SK-N-SH treated with all-trans-retinoic acid at 6 μM for 48 hours (cell line): ENCODE data around the gene TMEM132C.

Source experiments
- ATAC-seq: fragments of 200-7000 bp; cut with Tn5 transposase; 3 replicates; pipeline ENCODE4 v1.9.1; 2020; ENCODE audit warnings: mild to moderate bottlenecking, moderate library complexity
- ARNTL ChIP-seq: fragments of 450-650 bp; formaldehyde crosslinking; IDR thresholded peaks from 2 replicates; pipeline ENCODE4 v1.5.0; 2020; ENCODE audit warnings: low read depth, mild to moderate bottlenecking, moderate library complexity, borderline replicate concordance
- CREB5 ChIP-seq: fragments of 250-450 bp; sonication (Bioruptor Pico); IDR thresholded peaks from 2 replicates; pipeline ENCODE4 v1.5.1; 2020; ENCODE audit warnings: low read depth, mild to moderate bottlenecking, moderate library complexity
- CSDC2 ChIP-seq: fragments of 250-450 bp; sonication (Bioruptor Pico); IDR thresholded peaks from 2 replicates; pipeline ENCODE4 v1.5.0; 2020; ENCODE audit warnings: mild to moderate bottlenecking, moderate library complexity
- CSRNP3 ChIP-seq: fragments of 250-450 bp; sonication (Bioruptor Pico); IDR thresholded peaks from 2 replicates; pipeline ENCODE4 v1.5.1; 2021; ENCODE audit warnings: mild to moderate bottlenecking, moderate library complexity
- ESRRG ChIP-seq: fragments of 250-450 bp; sonication (Bioruptor Pico); IDR thresholded peaks from 2 replicates; pipeline ENCODE4 v1.6.1; 2021; ENCODE audit warnings: mild to moderate bottlenecking
- GLIS3 ChIP-seq: fragments of 250-450 bp; sonication (Bioruptor Pico); IDR thresholded peaks from 2 replicates; pipeline ENCODE4 v1.5.0; 2020; ENCODE audit warnings: mild to moderate bottlenecking, moderate library complexity
- ISL1 ChIP-seq: fragments of 250-450 bp; sonication (Bioruptor Pico); IDR thresholded peaks from 2 replicates; pipeline ENCODE4 v2.1.2; 2022; ENCODE audit warnings: mild to moderate bottlenecking, moderate library complexity
- OSR1 ChIP-seq: fragments of 250-450 bp; sonication (Bioruptor Pico); IDR thresholded peaks from 2 replicates; pipeline ENCODE4 v1.8.0; 2022; ENCODE audit warnings: moderate library complexity, mild to moderate bottlenecking, inconsistent platforms
- PATZ1 ChIP-seq: fragments of 250-450 bp; sonication (Bioruptor Pico); IDR thresholded peaks from 2 replicates; pipeline ENCODE4 v1.8.0; 2020; ENCODE audit warnings: mild to moderate bottlenecking, moderate library complexity, borderline replicate concordance
- PPARA ChIP-seq: fragments of 250-450 bp; sonication (Bioruptor Pico); IDR thresholded peaks from 2 replicates; pipeline ENCODE4 v1.5.0; 2020; ENCODE audit warnings: mild to moderate bottlenecking, borderline replicate concordance
- SNAI2 ChIP-seq: fragments of 250-450 bp; sonication (Bioruptor Pico); IDR thresholded peaks from 2 replicates; pipeline ENCODE4 v1.5.0; 2020; ENCODE audit warnings: mild to moderate bottlenecking, moderate library complexity
- TCF4 ChIP-seq: fragments of 250-450 bp; sonication (Bioruptor Pico); IDR thresholded peaks from 2 replicates; pipeline ENCODE4 v1.8.0; 2021; ENCODE audit warnings: mild to moderate bottlenecking, moderate library complexity, borderline replicate concordance
- ZC3H10 ChIP-seq: fragments of 250-450 bp; sonication (Bioruptor Pico); IDR thresholded peaks from 2 replicates; pipeline ENCODE4 v1.5.1; 2021; ENCODE audit warnings: mild to moderate bottlenecking, moderate library complexity
- ZFP3 ChIP-seq: fragments of 250-450 bp; sonication (Bioruptor Pico); IDR thresholded peaks from 2 replicates; pipeline ENCODE4 v1.5.0; 2020; ENCODE audit warnings: mild to moderate bottlenecking, moderate library complexity
- ZFP30 ChIP-seq: fragments of 450-650 bp; formaldehyde crosslinking; IDR thresholded peaks from 2 replicates; pipeline ENCODE4 v1.5.0; 2022; ENCODE audit warnings: mild to moderate bottlenecking, moderate library complexity
- ZNF565 ChIP-seq: fragments of 450-650 bp; formaldehyde crosslinking; conservative IDR thresholded peaks from 2 replicates; pipeline ENCODE4 v1.5.0; 2020; ENCODE audit warnings: low read depth, mild to moderate bottlenecking, moderate library complexity
- ZNF70 ChIP-seq: fragments of 450-650 bp; formaldehyde crosslinking; IDR thresholded peaks from 2 replicates; pipeline ENCODE4 v1.5.0; 2020; ENCODE audit warnings: mild to moderate bottlenecking, moderate library complexity
- TF ChIP-seq, protein P1 (sequence below): fragments of 250-450 bp; sonication (Bioruptor Pico); IDR thresholded peaks from 2 replicates; pipeline ENCODE4 v1.5.0; 2020; ENCODE audit warnings: mild to moderate bottlenecking, moderate library complexity
- TF ChIP-seq, protein P2 (sequence below): fragments of 250-450 bp; sonication (Bioruptor Pico); IDR thresholded peaks from 2 replicates; pipeline ENCODE4 v1.8.0; 2021; ENCODE audit warnings: low read depth, mild to moderate bottlenecking, moderate library complexity, borderline replicate concordance

TMEM132C gene

GRCh38 chr12:128307791-128308190 is 40.8 kb downstream of the TMEM132C start:
- ATAC-seq: no peak
- TF ChIP-seq, protein P1, sequence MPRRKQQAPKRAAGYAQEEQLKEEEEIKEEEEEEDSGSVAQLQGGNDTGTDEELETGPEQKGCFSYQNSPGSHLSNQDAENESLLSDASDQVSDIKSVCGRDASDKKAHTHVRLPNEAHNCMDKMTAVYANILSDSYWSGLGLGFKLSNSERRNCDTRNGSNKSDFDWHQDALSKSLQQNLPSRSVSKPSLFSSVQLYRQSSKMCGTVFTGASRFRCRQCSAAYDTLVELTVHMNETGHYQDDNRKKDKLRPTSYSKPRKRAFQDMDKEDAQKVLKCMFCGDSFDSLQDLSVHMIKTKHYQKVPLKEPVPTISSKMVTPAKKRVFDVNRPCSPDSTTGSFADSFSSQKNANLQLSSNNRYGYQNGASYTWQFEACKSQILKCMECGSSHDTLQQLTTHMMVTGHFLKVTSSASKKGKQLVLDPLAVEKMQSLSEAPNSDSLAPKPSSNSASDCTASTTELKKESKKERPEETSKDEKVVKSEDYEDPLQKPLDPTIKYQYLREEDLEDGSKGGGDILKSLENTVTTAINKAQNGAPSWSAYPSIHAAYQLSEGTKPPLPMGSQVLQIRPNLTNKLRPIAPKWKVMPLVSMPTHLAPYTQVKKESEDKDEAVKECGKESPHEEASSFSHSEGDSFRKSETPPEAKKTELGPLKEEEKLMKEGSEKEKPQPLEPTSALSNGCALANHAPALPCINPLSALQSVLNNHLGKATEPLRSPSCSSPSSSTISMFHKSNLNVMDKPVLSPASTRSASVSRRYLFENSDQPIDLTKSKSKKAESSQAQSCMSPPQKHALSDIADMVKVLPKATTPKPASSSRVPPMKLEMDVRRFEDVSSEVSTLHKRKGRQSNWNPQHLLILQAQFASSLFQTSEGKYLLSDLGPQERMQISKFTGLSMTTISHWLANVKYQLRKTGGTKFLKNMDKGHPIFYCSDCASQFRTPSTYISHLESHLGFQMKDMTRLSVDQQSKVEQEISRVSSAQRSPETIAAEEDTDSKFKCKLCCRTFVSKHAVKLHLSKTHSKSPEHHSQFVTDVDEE (CRISPR knock-in tag): no peak
- TF ChIP-seq, protein P2, sequence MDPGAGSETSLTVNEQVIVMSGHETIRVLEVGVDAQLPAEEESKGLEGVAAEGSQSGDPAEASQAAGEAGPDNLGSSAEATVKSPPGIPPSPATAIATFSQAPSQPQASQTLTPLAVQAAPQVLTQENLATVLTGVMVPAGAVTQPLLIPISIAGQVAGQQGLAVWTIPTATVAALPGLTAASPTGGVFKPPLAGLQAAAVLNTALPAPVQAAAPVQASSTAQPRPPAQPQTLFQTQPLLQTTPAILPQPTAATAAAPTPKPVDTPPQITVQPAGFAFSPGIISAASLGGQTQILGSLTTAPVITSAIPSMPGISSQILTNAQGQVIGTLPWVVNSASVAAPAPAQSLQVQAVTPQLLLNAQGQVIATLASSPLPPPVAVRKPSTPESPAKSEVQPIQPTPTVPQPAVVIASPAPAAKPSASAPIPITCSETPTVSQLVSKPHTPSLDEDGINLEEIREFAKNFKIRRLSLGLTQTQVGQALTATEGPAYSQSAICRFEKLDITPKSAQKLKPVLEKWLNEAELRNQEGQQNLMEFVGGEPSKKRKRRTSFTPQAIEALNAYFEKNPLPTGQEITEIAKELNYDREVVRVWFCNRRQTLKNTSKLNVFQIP (CRISPR knock-in tag): no peak
- TF ChIP-seq ARNTL (CRISPR knock-in tag): no peak

GRCh38 chr12:128312661-128313060 is 45.7 kb downstream of the TMEM132C start:
- TF ChIP-seq ZNF70 (CRISPR knock-in tag) (no peak), ISL1 (no peak), TCF4 (CRISPR knock-in tag) (no peak), CSRNP3 (CRISPR knock-in tag) (no peak), ZC3H10 (CRISPR knock-in tag) (no peak), ZNF565 (no peak), CSDC2 (no peak), ARNTL (CRISPR knock-in tag) (no peak), PPARA (no peak), SNAI2 (no peak), OSR1 (CRISPR knock-in tag) (no peak), ZFP3 (CRISPR knock-in tag) (no peak), GLIS3 (no peak), ESRRG (CRISPR knock-in tag) (no peak), PATZ1 (CRISPR knock-in tag) (no peak), ZFP30 (CRISPR knock-in tag) (no peak)
- TF ChIP-seq, protein P1 (CRISPR knock-in tag): no peak
- TF ChIP-seq, protein P2 (CRISPR knock-in tag): no peak

DNA sequence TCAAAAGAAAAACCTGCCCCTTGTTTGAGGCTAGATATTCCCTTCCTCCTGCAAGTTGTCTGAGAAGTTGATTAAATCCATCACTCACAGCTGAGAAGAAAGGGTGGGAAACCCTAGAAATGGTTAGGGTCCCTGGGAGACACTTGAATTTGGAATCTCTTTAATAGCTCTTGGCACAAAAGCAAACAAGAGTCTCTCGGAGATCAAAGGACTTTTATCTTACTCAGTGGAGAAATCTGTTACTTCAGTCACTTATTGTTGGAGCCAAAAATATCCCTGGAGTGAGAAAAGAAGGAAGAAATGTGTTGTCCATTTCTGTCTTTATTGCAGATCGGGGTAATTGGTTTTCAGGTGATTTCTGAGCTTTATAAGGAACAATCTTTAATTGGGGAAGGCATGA is 47.0 kb downstream of the TMEM132C start:
- no peak for ATAC-seq
- TF ChIP-seq CREB5: no peak
- TF ChIP-seq ZFP30 (CRISPR knock-in tag): no peak
- no peak for TF ChIP-seq ZC3H10 (CRISPR knock-in tag)
- TF ChIP-seq TCF4 (CRISPR knock-in tag): no peak
- TF ChIP-seq, protein P1 (CRISPR knock-in tag): no peak
- no peak for TF ChIP-seq ZNF565
- no peak for TF ChIP-seq CSRNP3 (CRISPR knock-in tag)
- TF ChIP-seq SNAI2: no peak

More at GRCh38 chr12:128312661-128313060, 45.7 kb downstream of the TMEM132C start:
- no peak for ATAC-seq
